Stimulated activated CD4-positive, alpha-beta T cell treated with anti-CD3 and anti-CD28 coated beads, Interleukin-4, amount 100 ng/mL, for 1 hour (primary cell): ENCODE results near the gene MEX3C.

ENCODE experiments used
- DNase-seq: peaks from one replicate; pipeline ENCODE4 v3.0.0-alpha.2; 2020

Gene MEX3C

GRCh38 chr18:51191128-51191717 is 6.3 kb downstream of the MEX3C start:
- DNase-seq, result no peak

- no peak for DNase-seq
Measured at GRCh38 chr18:51190000-51190399, 7.5 kb downstream of the MEX3C start.

- no peak for DNase-seq
Measured at GRCh38 chr18:51188024-51188701, 9.3 kb downstream of the MEX3C start.

- no peak for DNase-seq
Measured at GRCh38 chr18:51185075-51185474, 12.4 kb downstream of the MEX3C start.

- DNase-seq, result no peak
Measured at GRCh38 chr18:51184091-51184457, 13.4 kb downstream of the MEX3C start.

- DNase-seq, result no peak
Measured at GRCh38 chr18:51183372-51184090, 13.9 kb downstream of the MEX3C start.

- no peak for DNase-seq
Measured at GRCh38 chr18:51182824-51183223, 14.7 kb downstream of the MEX3C start.

- DNase-seq, result no peak
Measured at GRCh38 chr18:51171625-51172259, 25.7 kb downstream of the MEX3C start.

GRCh38 chr18:51171223-51171622 is 26.3 kb downstream of the MEX3C start:
- DNase-seq, result no peak

- DNase-seq, result no peak
Measured at GRCh38 chr18:51170664-51171063, 26.8 kb downstream of the MEX3C start.

- no peak for DNase-seq
Measured at GRCh38 chr18:51169731-51170130, 27.8 kb downstream of the MEX3C start.

- no peak for DNase-seq
Measured at GRCh38 chr18:51168960-51169662, 28.4 kb downstream of the MEX3C start.

- no peak for DNase-seq
Measured at GRCh38 chr18:51168026-51168742, 29.3 kb downstream of the MEX3C start.

GRCh38 chr18:51165296-51165695 is 32.2 kb downstream of the MEX3C start:
- no peak for DNase-seq

- no peak for DNase-seq
Measured at GRCh38 chr18:51164761-51165281, 32.7 kb downstream of the MEX3C start.

GRCh38 chr18:51164342-51164741 is 33.1 kb downstream of the MEX3C start:
- no peak for DNase-seq

- DNase-seq, result no peak
Measured at GRCh38 chr18:51163543-51163942, 33.9 kb downstream of the MEX3C start.

GRCh38 chr18:51162617-51163016 is 34.9 kb downstream of the MEX3C start:
- DNase-seq, result no peak

- DNase-seq, result no peak
Measured at GRCh38 chr18:51160646-51161045, 36.8 kb downstream of the MEX3C start.

- DNase-seq, result no peak
Measured at GRCh38 chr18:51157215-51157614, 40.3 kb downstream of the MEX3C start.

- no peak for DNase-seq
Measured at GRCh38 chr18:51154431-51155063, 42.9 kb downstream of the MEX3C start.
